CD4-positive, CD25-positive, alpha-beta regulatory T cell (primary cell): Measurements from ENCODE around the gene NEB. TPM values are rescaled to one million over a fixed set of nuclear protein-coding genes. Genes with fewer than 3 reads are reported as not detected.

Experiments used
- ATAC-seq, 2 donors: fragments of 150-1000 bp; cut with Tn5 transposase; one replicate each; pipeline ENCODE4 v1.10.0; 2021; ENCODE audit warnings: low read depth in 2 of 2, moderate number of reproducible peaks in 2 of 2, moderate library complexity in 1 of 2
- DNase-seq, 3 donors: peaks; one replicate each; pipeline versions ENCODE4 v3.0.0 to v3.0.0-alpha.2; 2012 to 2022; ENCODE audit warnings: mixed read lengths in 1 of 3
- H3K27ac ChIP-seq: one replicate; pipeline ENCODE4 v1.7.0; 2013; ENCODE audit warnings: mild to moderate bottlenecking, low read length; ENCODE audit not compliant: insufficient read depth, poor library complexity, severe bottlenecking
- H3K27me3 ChIP-seq: one replicate; pipeline ENCODE4 v1.7.0; 2013; ENCODE audit warnings: low read length; ENCODE audit not compliant: control insufficient read depth, insufficient read depth
- H3K36me3 ChIP-seq: one replicate; pipeline ENCODE4 v1.7.0; 2013; ENCODE audit warnings: mild to moderate bottlenecking, low read length, moderate library complexity; ENCODE audit not compliant: control insufficient read depth, insufficient read depth
- H3K4me1 ChIP-seq: 2 replicates; pipeline ENCODE4 v1.7.0; 2013; ENCODE audit warnings: mild to moderate bottlenecking, low read length; ENCODE audit not compliant: insufficient read depth, control insufficient read depth, poor library complexity, severe bottlenecking
- H3K4me3 ChIP-seq: one replicate; pipeline ENCODE4 v1.7.0; 2013; ENCODE audit warnings: low read depth, mild to moderate bottlenecking, low read length, moderate library complexity
- H3K9me3 ChIP-seq, 2 experiments: 1 replicate in 1 of 2; 2 replicates in 1 of 2; pipeline ENCODE4 v1.7.0; 2013; ENCODE audit warnings: low read length in 2 of 2, mild to moderate bottlenecking in 1 of 2, moderate library complexity in 1 of 2; ENCODE audit not compliant: control insufficient read depth in 2 of 2
- H3K27ac Mint-ChIP-seq, 3 donors: one replicate each; pipeline ENCODE4 v1.8.0; 2020 to 2022; ENCODE audit warnings: mild to moderate bottlenecking in 3 of 3, mixed read lengths in 3 of 3, moderate library complexity in 2 of 3
- H3K27me3 Mint-ChIP-seq: one replicate; pipeline ENCODE4 v1.8.0; 2022; ENCODE audit warnings: mild to moderate bottlenecking, mixed read lengths
- H3K36me3 Mint-ChIP-seq: one replicate; pipeline ENCODE4 v1.8.0; 2020; ENCODE audit warnings: mixed read lengths
- H3K4me1 Mint-ChIP-seq, 4 donors: one replicate each; pipeline ENCODE4 v1.8.0; 2020 to 2022; ENCODE audit warnings: mixed read lengths in 4 of 4, mild to moderate bottlenecking in 1 of 4
- H3K4me3 Mint-ChIP-seq, 4 donors: one replicate each; pipeline ENCODE4 v1.8.0; 2020 to 2022; ENCODE audit warnings: mild to moderate bottlenecking in 4 of 4, mixed read lengths in 4 of 4, moderate library complexity in 3 of 4
- H3K9me3 Mint-ChIP-seq, 7 donors: one replicate each; pipeline ENCODE4 v1.8.0; 2020 to 2022; ENCODE audit warnings: mixed read lengths in 7 of 7, mild to moderate bottlenecking in 3 of 7, moderate library complexity in 2 of 7
- polyA plus RNA-seq, 4 donors: library from polyadenylated mRNA; unstranded; fragments of 300-500 nt; fragmentation: Illumina TruSeq; gene quantifications; one replicate each; pipeline ENCODE4 v1.2.3, GENCODE V29; 2021
- total RNA-seq: library from RNA; stranded (reverse); gene quantifications from one replicate; pipeline ENCODE4 v1.2.3, GENCODE V29; 2022

NEB gene
- total and polyA plus RNA-seq, 5 donors from 2014 or later, result 0.06 to 1.3 (median 0.24) TPM; not detected in 1

GRCh38 chr2:151619337-151619989, 114.8 kb downstream of the NEB start:
- H3K4me1 Mint-ChIP-seq, result peaks cover 9 to 15% (median 12%) of the 10 kb centered on the region in 4 donors
- no peak for ATAC-seq
- H3K9me3 Mint-ChIP-seq, result no peaks in the 10 kb centered on the region

GRCh38 chr2:151616760-151617339, 117.4 kb downstream of the NEB start:
- H3K36me3 Mint-ChIP-seq, result peaks cover 20% of the 10 kb centered on the region

More at GRCh38 chr2:151619337-151619989, 114.8 kb downstream of the NEB start:
- Histone ChIP-seq H3K4me3 (no peak overlapping the region), H3K36me3 (no peaks in the 10 kb centered on the region), H3K27ac (no peak overlapping the region), H3K9me3 (no peaks in the 10 kb centered on the region), H3K27me3 (peaks cover 1% of the 10 kb centered on the region), H3K4me1 (peaks cover 9% of the 10 kb centered on the region)
- peaks cover 13% of the 10 kb centered on the region for H3K36me3 Mint-ChIP-seq
- DNase-seq, result no peak
- H3K4me3 Mint-ChIP-seq, result no peak overlapping the region
- no peak overlapping the region for H3K27ac Mint-ChIP-seq
- no peaks in the 10 kb centered on the region for H3K27me3 Mint-ChIP-seq

GRCh38 chr2:151614606-151615306, 119.5 kb downstream of the NEB start:
- peaks cover 12 to 20% (median 18%) of the 10 kb centered on the region in 4 donors for H3K4me1 Mint-ChIP-seq
- peak in 1 of 3 donors; percentile 79 for DNase-seq
- H3K9me3 ChIP-seq, result no peaks in the 10 kb centered on the region
- H3K4me1 ChIP-seq, result peaks cover 14% of the 10 kb centered on the region
- no peaks in the 10 kb centered on the region for H3K36me3 ChIP-seq
- peak overlapping the region; percentile 58 for H3K4me3 ChIP-seq
- no peak overlapping the region for H3K27ac ChIP-seq
- H3K9me3 Mint-ChIP-seq, result no peaks in the 10 kb centered on the region
- H3K27me3 Mint-ChIP-seq, result no peaks in the 10 kb centered on the region
- H3K27ac Mint-ChIP-seq, result peak overlapping the region; percentile 26 to 90 (median 78)
- H3K27me3 ChIP-seq, result peaks cover 1% of the 10 kb centered on the region
- peak overlapping the region in 2 of 4 donors; percentile 1 to 72 for H3K4me3 Mint-ChIP-seq
- ATAC-seq, result peak; percentile 61 to 90
- peaks cover 23% of the 10 kb centered on the region for H3K36me3 Mint-ChIP-seq

More at GRCh38 chr2:151616760-151617339, 117.4 kb downstream of the NEB start:
- no peaks in the 10 kb centered on the region for H3K27me3 Mint-ChIP-seq
- H3K27ac ChIP-seq, result no peak overlapping the region
- peaks cover 14% of the 10 kb centered on the region for H3K4me1 ChIP-seq
- H3K4me3 Mint-ChIP-seq, result no peak overlapping the region
- no peaks in the 10 kb centered on the region for H3K9me3 ChIP-seq
- no peaks in the 10 kb centered on the region for H3K36me3 ChIP-seq
- no peak overlapping the region for H3K4me3 ChIP-seq
- ATAC-seq (no peak), DNase-seq (no peak)
- peaks cover 12 to 20% (median 18%) of the 10 kb centered on the region in 4 donors for H3K4me1 Mint-ChIP-seq
- H3K27ac Mint-ChIP-seq, result no peak overlapping the region
- peaks cover 1% of the 10 kb centered on the region for H3K27me3 ChIP-seq
- no peaks in the 10 kb centered on the region for H3K9me3 Mint-ChIP-seq

- H3K27ac Mint-ChIP-seq, result peak overlapping the region in 2 of 3 donors; percentile 26 to 78
- peaks cover 17% of the 10 kb centered on the region for H3K36me3 Mint-ChIP-seq
- peak overlapping the region in 1 of 4 donors; percentile 1 for H3K4me3 Mint-ChIP-seq
- no peak for ATAC-seq
- no peaks in the 10 kb centered on the region for H3K36me3 ChIP-seq
- H3K9me3 Mint-ChIP-seq, result no peaks in the 10 kb centered on the region
- H3K27ac ChIP-seq, result no peak overlapping the region
- H3K27me3 ChIP-seq, result no peaks in the 10 kb centered on the region
- H3K4me3 ChIP-seq, result no peak overlapping the region
- H3K4me1 Mint-ChIP-seq, result peaks cover 12 to 20% (median 18%) of the 10 kb centered on the region in 4 donors
- H3K9me3 ChIP-seq, result no peaks in the 10 kb centered on the region
- H3K4me1 ChIP-seq, result peaks cover 14% of the 10 kb centered on the region
- no peak for DNase-seq
- H3K27me3 Mint-ChIP-seq, result no peaks in the 10 kb centered on the region
Measured at GRCh38 chr2:151614159-151614558, 120.1 kb downstream of the NEB start.

GRCh38 chr2:151611351-151611750, 122.9 kb downstream of the NEB start:
- ATAC-seq (no peak), DNase-seq (no peak)
- H3K27ac Mint-ChIP-seq, result peak overlapping the region in 1 of 3 donors; percentile 76
- H3K4me1 ChIP-seq, result peaks cover 14% of the 10 kb centered on the region
- H3K27me3 ChIP-seq, result no peaks in the 10 kb centered on the region
- no peaks in the 10 kb centered on the region for H3K36me3 ChIP-seq
- H3K4me3 ChIP-seq, result no peak overlapping the region
- no peaks in the 10 kb centered on the region for H3K27me3 Mint-ChIP-seq
- H3K36me3 Mint-ChIP-seq, result peaks cover 16% of the 10 kb centered on the region
- no peak overlapping the region for H3K4me3 Mint-ChIP-seq
- H3K27ac ChIP-seq, result no peak overlapping the region
- H3K4me1 Mint-ChIP-seq, result peaks cover 12 to 20% (median 17%) of the 10 kb centered on the region in 4 donors
- no peaks in the 10 kb centered on the region for H3K9me3 ChIP-seq
- no peaks in the 10 kb centered on the region for H3K9me3 Mint-ChIP-seq

- Histone ChIP-seq H3K9me3 (no peaks in the 10 kb centered on the region), H3K27ac (no peak overlapping the region), H3K4me1 (peaks cover 14% of the 10 kb centered on the region), H3K36me3 (no peaks in the 10 kb centered on the region), H3K4me3 (no peak overlapping the region), H3K27me3 (no peaks in the 10 kb centered on the region)
- Mint-ChIP-seq H3K36me3 (peaks cover 15% of the 10 kb centered on the region), H3K4me1 (peaks cover 11 to 16% (median 15%) of the 10 kb centered on the region in 4 donors), H3K27me3 (no peaks in the 10 kb centered on the region), H3K4me3 (no peak overlapping the region), H3K27ac (no peak overlapping the region), H3K9me3 (no peaks in the 10 kb centered on the region)
- ATAC-seq (no peak), DNase-seq (no peak)
Measured at GRCh38 chr2:151610310-151610709, 124.0 kb downstream of the NEB start.

GRCh38 chr2:151609705-151610104, 124.6 kb downstream of the NEB start:
- Mint-ChIP-seq H3K27ac (no peak overlapping the region), H3K4me1 (peaks cover 5 to 10% (median 9%) of the 10 kb centered on the region in 4 donors), H3K36me3 (peaks cover 11% of the 10 kb centered on the region), H3K9me3 (no peaks in the 10 kb centered on the region), H3K27me3 (no peaks in the 10 kb centered on the region), H3K4me3 (no peak overlapping the region)
- Histone ChIP-seq H3K27me3 (no peaks in the 10 kb centered on the region), H3K4me1 (peaks cover 7% of the 10 kb centered on the region), H3K36me3 (no peaks in the 10 kb centered on the region), H3K9me3 (no peaks in the 10 kb centered on the region), H3K4me3 (no peak overlapping the region), H3K27ac (no peak overlapping the region)
- DNase-seq (no peak), ATAC-seq (no peak)
